Ishikawa (cell line): Measurements from ENCODE around the gene UBAC2.

Source experiments
- CEBPB ChIP-seq: IDR thresholded peaks from 2 replicates; pipeline ENCODE4 v1.6.1; 2012
- CREB1 ChIP-seq: IDR thresholded peaks from 2 replicates; pipeline ENCODE4 v1.6.1; 2012; ENCODE audit warnings: low read depth
- EGR1 ChIP-seq: IDR thresholded peaks from 2 replicates; pipeline ENCODE4 v1.6.1; 2012
- EP300 ChIP-seq: IDR thresholded peaks from 2 replicates; pipeline ENCODE4 v1.6.1; 2012; ENCODE audit warnings: borderline replicate concordance
- FOXM1 ChIP-seq: IDR thresholded peaks from 2 replicates; pipeline ENCODE4 v1.6.1; 2012; ENCODE audit warnings: low read depth, borderline replicate concordance
- MAX ChIP-seq: IDR thresholded peaks from 2 replicates; pipeline ENCODE4 v1.6.1; 2012
- NFIC ChIP-seq: IDR thresholded peaks from 2 replicates; pipeline ENCODE4 v1.6.1; 2012
- RAD21 ChIP-seq: IDR thresholded peaks from 2 replicates; pipeline ENCODE4 v1.6.1; 2012; ENCODE audit warnings: low read depth
- REST ChIP-seq: IDR thresholded peaks from 2 replicates; pipeline ENCODE4 v1.6.1; 2012; ENCODE audit warnings: low read depth, mild to moderate bottlenecking
- TAF1 ChIP-seq: IDR thresholded peaks from 2 replicates; pipeline ENCODE4 v1.6.1; 2012; ENCODE audit warnings: low read depth, mild to moderate bottlenecking
- TCF12 ChIP-seq: IDR thresholded peaks from 2 replicates; pipeline ENCODE4 v1.6.1; 2012; ENCODE audit warnings: low read depth
- TEAD4 ChIP-seq: IDR thresholded peaks from 2 replicates; pipeline ENCODE4 v1.6.1; 2012
- USF1 ChIP-seq: IDR thresholded peaks from 2 replicates; pipeline ENCODE4 v1.6.1; 2012
- YY1 ChIP-seq: IDR thresholded peaks from 2 replicates; pipeline ENCODE4 v1.6.1; 2012; ENCODE audit warnings: low read depth
- ZBTB7A ChIP-seq: IDR thresholded peaks from 2 replicates; pipeline ENCODE4 v1.6.1; 2012; ENCODE audit warnings: low read depth

The UBAC2 gene

DNA sequence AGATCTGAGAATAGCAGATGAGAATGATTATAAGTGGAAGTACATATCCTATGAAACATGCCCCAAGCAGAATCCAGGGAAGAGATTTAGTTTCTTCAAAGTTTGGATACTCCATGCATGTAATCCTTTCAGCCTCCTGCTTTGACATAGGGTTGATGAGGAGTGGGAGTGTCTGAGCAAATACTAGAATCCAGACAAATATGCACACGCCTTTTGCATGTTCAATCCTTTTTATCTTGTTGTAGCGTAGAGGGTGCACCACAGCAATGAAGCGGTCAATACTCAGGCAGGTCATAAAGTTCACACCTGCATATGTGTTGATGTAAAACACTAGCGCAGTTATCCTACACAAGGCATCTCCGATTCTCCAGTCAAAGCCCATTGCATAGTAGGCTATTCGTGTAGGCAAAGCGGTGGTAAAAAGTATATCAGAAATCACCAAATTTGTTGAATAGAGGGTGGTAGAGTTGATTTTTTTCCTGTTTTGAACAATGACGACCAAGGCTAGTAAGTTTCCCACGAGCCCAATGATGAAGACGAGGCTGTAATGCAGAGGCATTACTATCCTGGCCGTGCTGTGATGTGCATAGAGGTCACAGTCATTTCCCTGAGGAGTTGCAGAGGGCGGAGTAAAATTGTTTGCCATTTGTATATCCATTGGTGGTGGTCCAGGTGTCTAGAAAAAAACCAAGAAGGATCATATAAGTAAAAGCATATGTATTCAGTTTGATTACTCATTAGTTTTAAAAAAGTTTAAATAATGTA is 95.0 kb downstream of the UBAC2 start:
- TF ChIP-seq TCF12 (no peak), EP300 (no peak)

- TF ChIP-seq CREB1 = no peak
These were observed 95.7 kb downstream of the UBAC2 start for GRCh38 chr13:99296398-99296797.

DNA sequence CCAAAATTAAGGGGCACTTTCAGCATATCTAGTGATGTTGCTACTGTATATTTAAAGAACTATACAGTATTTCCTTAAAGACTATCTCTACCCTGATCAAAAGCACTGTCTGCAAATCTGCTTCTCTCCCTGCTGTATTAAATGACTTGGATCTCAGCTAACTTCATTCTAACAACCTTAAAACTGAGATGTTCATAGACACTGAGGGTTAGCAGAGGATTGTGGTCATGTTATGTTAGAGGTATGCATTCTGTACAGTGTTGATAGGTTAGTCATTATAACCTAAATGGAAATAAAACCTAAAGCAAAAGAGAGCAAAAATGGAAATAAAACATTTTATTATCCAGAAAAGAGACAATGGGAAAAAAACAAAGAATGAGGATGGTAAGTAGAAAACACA is 96.7 kb downstream of the UBAC2 start:
- TF ChIP-seq MAX = no peak
- no peak for TF ChIP-seq YY1
- TF ChIP-seq ZBTB7A = no peak
- no peak for TF ChIP-seq EP300
- TF ChIP-seq TCF12 = no peak
- TF ChIP-seq USF1 = no peak
- no peak for TF ChIP-seq TEAD4
- TF ChIP-seq FOXM1 = no peak
- TF ChIP-seq CEBPB = no peak
- no peak for TF ChIP-seq NFIC
- no peak for TF ChIP-seq REST
- no peak for TF ChIP-seq RAD21
- TF ChIP-seq CREB1 = no peak

GRCh38 chr13:99298056-99298455 is 97.4 kb downstream of the UBAC2 start:
- TF ChIP-seq EP300 = no peak
- TF ChIP-seq TEAD4 = no peak
- TF ChIP-seq CREB1 = no peak
- no peak for TF ChIP-seq EGR1
- no peak for TF ChIP-seq TCF12
- TF ChIP-seq ZBTB7A = no peak

DNA sequence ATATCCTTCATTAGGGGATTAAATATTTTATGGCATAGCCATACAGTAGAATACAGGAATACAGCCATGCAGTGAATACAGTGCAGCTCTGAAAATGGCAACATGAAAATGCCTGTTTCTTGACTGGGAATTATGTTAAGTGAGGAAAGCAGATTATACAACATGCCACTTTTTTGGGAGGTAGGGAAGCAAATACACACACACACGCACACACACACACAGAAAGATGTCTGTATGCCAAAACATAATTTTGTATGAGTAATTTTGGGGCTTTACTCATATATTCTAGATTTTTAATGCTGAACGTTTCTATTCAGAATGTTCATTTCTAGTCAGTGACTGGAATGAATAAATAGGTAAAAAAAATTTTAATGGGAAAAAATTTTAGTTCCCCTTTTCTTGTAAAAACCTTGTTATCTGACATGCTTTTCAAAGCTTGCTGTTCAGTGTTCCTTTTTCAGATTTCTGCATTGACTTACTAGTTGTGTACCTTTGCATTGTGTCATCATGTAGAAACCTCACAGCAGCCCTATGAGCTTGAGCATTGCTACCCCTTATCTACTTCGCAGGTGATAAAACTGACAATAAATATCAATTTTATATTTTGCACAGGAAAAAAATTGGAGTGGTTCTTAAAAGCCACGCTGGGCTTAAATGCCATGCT is 98.7 kb downstream of the UBAC2 start:
- TF ChIP-seq CREB1 (no peak), EP300 (no peak), CEBPB (no peak), TCF12 (no peak), NFIC (no peak)

- TF ChIP-seq USF1 (no peak), NFIC (no peak), CEBPB (no peak), RAD21 (no peak), EP300 (no peak), TEAD4 (no peak), TAF1 (no peak), TCF12 (no peak)
These were observed 99.3 kb downstream of the UBAC2 start for GRCh38 chr13:99299920-99300341.

DNA sequence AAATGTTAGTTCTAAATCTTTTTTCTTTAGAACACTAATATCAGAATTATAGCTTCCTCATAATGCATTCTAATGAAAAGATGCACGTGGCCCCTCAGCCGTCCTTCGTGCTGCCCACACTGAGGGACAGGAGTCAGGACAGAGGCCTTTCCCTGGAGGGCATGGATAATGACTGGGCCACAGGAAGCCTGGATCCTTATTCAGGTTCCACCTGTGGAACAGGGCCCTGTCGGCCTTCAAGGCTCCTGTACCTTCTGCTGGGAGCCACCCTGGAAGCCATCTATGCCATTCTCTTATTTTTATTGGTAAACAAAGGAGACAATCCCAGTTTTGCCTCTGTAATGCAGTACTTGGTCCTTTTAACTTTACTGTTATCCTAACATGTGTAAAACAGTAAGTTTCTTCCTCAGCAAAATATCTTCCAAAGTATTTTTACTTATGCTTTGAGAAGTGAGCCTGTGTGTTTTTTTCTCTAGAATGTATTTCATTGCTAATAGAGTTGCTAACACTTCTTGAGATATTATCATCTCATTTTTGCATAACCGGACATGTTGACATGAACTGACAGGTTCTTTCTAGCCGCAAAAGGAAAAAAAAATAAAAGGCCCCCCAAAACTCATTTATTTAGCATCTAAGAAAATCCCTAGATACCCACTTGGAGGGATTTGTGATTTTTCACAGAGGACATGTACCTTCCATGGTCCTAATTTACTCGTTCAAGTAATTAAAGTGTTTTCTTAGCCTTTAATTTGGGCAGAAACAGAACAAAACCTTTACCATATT is 100.6 kb downstream of the UBAC2 start:
- TF ChIP-seq MAX = no peak
- TF ChIP-seq RAD21 = no peak
- no peak for TF ChIP-seq TCF12
- TF ChIP-seq ZBTB7A = no peak
- TF ChIP-seq CEBPB = no peak
- TF ChIP-seq CREB1 = no peak
- no peak for TF ChIP-seq EP300
- no peak for TF ChIP-seq YY1
